ENCODE measurements around the gene ASL.
"Not testable (repeated sequence)": the region's sequence is repeated elsewhere in the genome, so short reads cannot be mapped to it uniquely, and the experiment has no call there.

The ASL gene

GRCh38 chr7:66076462-66077329 is 1.1 kb downstream of the ASL start:
- DNase-seq (ENCODE audit: low spot score) = no peak

- no peak for DNase-seq (ENCODE audit: low spot score)
These were observed 2.4 kb downstream of the ASL start for GRCh38 chr7:66078067-66078466.

GRCh38 chr7:66082083-66082482 is 6.5 kb downstream of the ASL start:
- no peak for DNase-seq (ENCODE audit: low spot score)

GRCh38 chr7:66082886-66083415 is 7.3 kb downstream of the ASL start:
- no peak for DNase-seq (ENCODE audit: low spot score)

GRCh38 chr7:66083677-66084076 is 8.1 kb downstream of the ASL start:
- no peak for DNase-seq (ENCODE audit: low spot score)

- DNase-seq (ENCODE audit: low spot score) = no peak
These were observed 13.5 kb downstream of the ASL start for GRCh38 chr7:66088861-66089838.

- DNase-seq (ENCODE audit: low spot score) = no peak
These were observed 17.0 kb downstream of the ASL start for GRCh38 chr7:66092654-66093053.

GRCh38 chr7:66095010-66095409 is 19.4 kb downstream of the ASL start:
- DNase-seq (ENCODE audit: low spot score) = no peak

- DNase-seq (ENCODE audit: low spot score) = no peak
These were observed 23.6 kb downstream of the ASL start for GRCh38 chr7:66099232-66099550.

- peak; percentile 87 for DNase-seq (ENCODE audit: low spot score)
These were observed 24.2 kb downstream of the ASL start for GRCh38 chr7:66099551-66100407.

- no peak for DNase-seq (ENCODE audit: low spot score)
These were observed 24.9 kb downstream of the ASL start for GRCh38 chr7:66100408-66101050.

- DNase-seq (ENCODE audit: low spot score) = not testable (repeated sequence)
These were observed 26.5 kb downstream of the ASL start for GRCh38 chr7:66102168-66102567.

GRCh38 chr7:66103994-66104393 is 28.4 kb downstream of the ASL start:
- DNase-seq (ENCODE audit: low spot score) = not testable (repeated sequence)

- no peak for DNase-seq (ENCODE audit: low spot score)
These were observed 29.7 kb downstream of the ASL start for GRCh38 chr7:66105263-66105748.

- not testable (repeated sequence) for DNase-seq (ENCODE audit: low spot score)
These were observed 32.8 kb downstream of the ASL start for GRCh38 chr7:66108410-66108809.

GRCh38 chr7:66110856-66111255 is 35.2 kb downstream of the ASL start:
- DNase-seq (ENCODE audit: low spot score) = no peak

GRCh38 chr7:66114743-66115649 is 39.4 kb downstream of the ASL start, which contains the start of gene CRCP:
CRCP (plus strand) TSS chr7:66114847; CDS start chr7:66114963, 116 bp downstream.
- peak; percentile 78 for DNase-seq (ENCODE audit: low spot score)

GRCh38 chr7:66116680-66117420 is 41.2 kb downstream of the ASL start:
- not testable (repeated sequence) for DNase-seq (ENCODE audit: low spot score)

GRCh38 chr7:66118603-66119002 is 43.0 kb downstream of the ASL start:
- DNase-seq (ENCODE audit: low spot score) = no peak
